Upper lobe of right lung (tissue), 1 donor: Measurements from ENCODE around the gene PHRF1. TPM values are rescaled to one million over a fixed set of nuclear protein-coding genes. Genes with fewer than 3 reads are reported as not detected.
A peak's percentile ranks its signal among the peaks of the same experiment; 100 is the strongest.

Experiments used
- ATAC-seq: fragments of 200-7000 bp; cut with Tn5 transposase; one replicate; pipeline ENCODE4 v1.9.1; 2020; ENCODE audit warnings: mild to moderate bottlenecking, moderate library complexity
- DNase-seq: peaks from one replicate; pipeline ENCODE4 v3.0.0-alpha.2; 2020
- H3K27ac ChIP-seq: fragments of 200-600 bp; one replicate; pipeline ENCODE4 v1.8.0; 2022
- H3K27me3 ChIP-seq: fragments of 200-600 bp; one replicate; pipeline ENCODE4 v1.8.0; 2022; ENCODE audit warnings: mild to moderate bottlenecking
- H3K36me3 ChIP-seq: fragments of 200-600 bp; one replicate; pipeline ENCODE4 v1.8.0; 2022
- H3K4me1 ChIP-seq: fragments of 200-600 bp; one replicate; pipeline ENCODE4 v1.8.0; 2022
- H3K4me3 ChIP-seq: fragments of 200-600 bp; one replicate; pipeline ENCODE4 v1.8.0; 2022; ENCODE audit warnings: mild to moderate bottlenecking
- H3K9me3 ChIP-seq: fragments of 200-600 bp; one replicate; pipeline ENCODE4 v1.8.0; 2022
- CTCF ChIP-seq: fragments of 200-600 bp; IDR thresholded peaks from one replicate; pipeline ENCODE4 v1.8.0; 2022; ENCODE audit warnings: antibody characterized with exemption
- intact Hi-C: fragments of 100-400 bp; cut with DNase I; formaldehyde crosslinking; loops from one replicate; pipeline ENCODE4 v1.11.0; 2022
- total RNA-seq: library from RNA; stranded (reverse); fragmentation: NEBNext Ultra II Directional; extraction: Animal tissue kit (Norgen Biotek cat#: 25700); gene quantifications from one replicate; pipeline ENCODE4 v1.2.1, GENCODE V29; 2021
- donor health status: DM: no; HTN: yes; CAD: no; lungs with severe emphysema.

The PHRF1 gene
- total RNA-seq, 1 donor from 2014 or later, result 31.0 TPM

- ATAC-seq (no peak), DNase-seq (peak; percentile 69)
- Histone ChIP-seq H3K9me3 (no peaks in the 10 kb centered on the region), H3K4me1 (peaks cover 10% of the 10 kb centered on the region), H3K27me3 (peaks cover 3% of the 10 kb centered on the region), H3K4me3 (no peak overlapping the region), H3K36me3 (no peaks in the 10 kb centered on the region), H3K27ac (no peak overlapping the region)
- intact Hi-C loops, result no loop called here
- TF ChIP-seq CTCF, result no peak
Observed at GRCh38 chr11:563066-563811, 13.0 kb upstream of the PHRF1 start.

- Histone ChIP-seq H3K36me3 (no peaks in the 10 kb centered on the region), H3K9me3 (no peaks in the 10 kb centered on the region), H3K4me1 (peaks cover 11% of the 10 kb centered on the region), H3K27ac (no peak overlapping the region), H3K27me3 (peaks cover 3% of the 10 kb centered on the region), H3K4me3 (no peak overlapping the region)
- no peak for ATAC-seq
- no peak for TF ChIP-seq CTCF
- no peak for DNase-seq
- intact Hi-C loops, result no loop called here
Observed at GRCh38 chr11:563812-564578, 12.3 kb upstream of the PHRF1 start.

- ATAC-seq, result no peak
- no peak for TF ChIP-seq CTCF
- intact Hi-C loops, result no loop called here
- Histone ChIP-seq H3K4me1 (peaks cover 12% of the 10 kb centered on the region), H3K36me3 (no peaks in the 10 kb centered on the region), H3K27me3 (no peaks in the 10 kb centered on the region), H3K27ac (no peak overlapping the region), H3K9me3 (no peaks in the 10 kb centered on the region), H3K4me3 (no peak overlapping the region)
- DNase-seq, result no peak
Observed at GRCh38 chr11:565921-566509, 10.3 kb upstream of the PHRF1 start.

GRCh38 chr11:567011-567628 lies 9.2 kb upstream of the PHRF1 start:
- no peak for DNase-seq
- TF ChIP-seq CTCF, result no peak
- Histone ChIP-seq H3K4me1 (peaks cover 8% of the 10 kb centered on the region), H3K27ac (peak overlapping the region; percentile 63), H3K36me3 (no peaks in the 10 kb centered on the region), H3K4me3 (peak overlapping the region; percentile 56), H3K9me3 (no peaks in the 10 kb centered on the region), H3K27me3 (no peaks in the 10 kb centered on the region)
- intact Hi-C loops, result no loop called here
- no peak for ATAC-seq

GRCh38 chr11:567629-568292 lies 8.5 kb upstream of the PHRF1 start:
- ATAC-seq, result peak; percentile 0
- Histone ChIP-seq H3K36me3 (no peaks in the 10 kb centered on the region), H3K9me3 (no peaks in the 10 kb centered on the region), H3K27me3 (no peaks in the 10 kb centered on the region), H3K27ac (peak overlapping the region; percentile 63), H3K4me1 (peaks cover 8% of the 10 kb centered on the region), H3K4me3 (peak overlapping the region; percentile 56)
- no peak for DNase-seq
- intact Hi-C loops, result no loop called here
- TF ChIP-seq CTCF, result no peak
